Measurements from ENCODE around the gene GRSF1. TPM values are rescaled to one million over a fixed set of nuclear protein-coding genes. Genes with fewer than 3 reads are reported as not detected.

The GRSF1 gene, protein sequence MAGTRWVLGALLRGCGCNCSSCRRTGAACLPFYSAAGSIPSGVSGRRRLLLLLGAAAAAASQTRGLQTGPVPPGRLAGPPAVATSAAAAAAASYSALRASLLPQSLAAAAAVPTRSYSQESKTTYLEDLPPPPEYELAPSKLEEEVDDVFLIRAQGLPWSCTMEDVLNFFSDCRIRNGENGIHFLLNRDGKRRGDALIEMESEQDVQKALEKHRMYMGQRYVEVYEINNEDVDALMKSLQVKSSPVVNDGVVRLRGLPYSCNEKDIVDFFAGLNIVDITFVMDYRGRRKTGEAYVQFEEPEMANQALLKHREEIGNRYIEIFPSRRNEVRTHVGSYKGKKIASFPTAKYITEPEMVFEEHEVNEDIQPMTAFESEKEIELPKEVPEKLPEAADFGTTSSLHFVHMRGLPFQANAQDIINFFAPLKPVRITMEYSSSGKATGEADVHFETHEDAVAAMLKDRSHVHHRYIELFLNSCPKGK
- 10 to 100 TPM; 33.4 to 50.8 (median 43.0) TPM for total RNA-seq
- 64.5 TPM for total RNA-seq (2013)

GRCh38 chr4:70839589-70840093 is at the start of gene GRSF1:
Gene GRSF1 (minus strand): TSS chr4:70839890. CDS start chr4:70839827, 63 bp downstream.
- peaks cover 20 to 27% of the 10 kb centered on the region in 2 donors for H3K4me1 Mint-ChIP-seq
- peak within 1 kb of the TSS; percentile 80 for H3K27ac ChIP-seq (ENCODE audit: low read length)
- H3K9me3 ChIP-seq (ENCODE audit: control insufficient read depth, insufficient read depth, low read length): no peaks in the 10 kb centered on the region
- H3K9me3 Mint-ChIP-seq: no peaks in the 10 kb centered on the region
- TF ChIP-seq CTCF (IDR thresholded peaks at IDR 0.05): no peak
- H3K4me3 ChIP-seq (ENCODE audit: low read length): peak within 1 kb of the TSS; percentile 46
- ATAC-seq (peak; percentile 88 to 97 (median 88)), DNase-seq (peak; percentile 89 to 97)
- no peaks in the 10 kb centered on the region for H3K27me3 ChIP-seq (ENCODE audit: control insufficient read depth, insufficient read depth, low read length)
- WGBS (ENCODE audit: insufficient coverage): under 1% methylated on average over 48 of the region's 51 CpGs
- H3K27me3 Mint-ChIP-seq (ENCODE audit: low read depth in 2 of 2): no peaks in the 10 kb centered on the region
- peak within 1 kb of the TSS; percentile 95 to 97 for H3K27ac Mint-ChIP-seq
- H3K4me3 Mint-ChIP-seq: peak within 1 kb of the TSS; percentile 98
- peaks cover 23% of the 10 kb centered on the region for H3K4me1 ChIP-seq (ENCODE audit: control insufficient read depth, insufficient read depth, low read length)
- intact Hi-C loops (cut with micrococcal nuclease): loop anchor here (1.0 to 10.0 kb wide), 4 partner anchors 132 to 345 kb away; partner anchors contain the start of genes DCK and UTP3
- H3K36me3 Mint-ChIP-seq: no peaks in the 10 kb centered on the region
- H3K36me3 ChIP-seq (ENCODE audit: control insufficient read depth, insufficient read depth, low read length): peaks cover 4% of the 10 kb centered on the region

- no peak for ATAC-seq
- H3K27ac Mint-ChIP-seq: no peak overlapping the region
- Histone ChIP-seq H3K27me3 (ENCODE audit: control insufficient read depth, insufficient read depth, low read length) (no peaks in the 10 kb centered on the region), H3K4me1 (ENCODE audit: control insufficient read depth, insufficient read depth, low read length) (no peaks in the 10 kb centered on the region), H3K9me3 (ENCODE audit: control insufficient read depth, insufficient read depth, low read length) (no peaks in the 10 kb centered on the region), H3K4me3 (ENCODE audit: low read length) (no peak overlapping the region), H3K36me3 (ENCODE audit: control insufficient read depth, insufficient read depth, low read length) (no peaks in the 10 kb centered on the region), H3K27ac (ENCODE audit: low read length) (no peak overlapping the region)
- TF ChIP-seq CTCF (IDR thresholded peaks at IDR 0.05): no peak
- WGBS (ENCODE audit: insufficient coverage): 80% methylated on average over 6 of the region's 6 CpGs
- no peaks in the 10 kb centered on the region for H3K36me3 Mint-ChIP-seq
- H3K27me3 Mint-ChIP-seq (ENCODE audit: low read depth in 2 of 2): peaks cover 0 to 18% of the 10 kb centered on the region in 2 donors
- intact Hi-C loops (cut with micrococcal nuclease): loop anchor here (5.0 kb wide), 1 partner anchor 827 kb away; no protein-coding TSS in a partner anchor
- no peak overlapping the region for H3K4me3 Mint-ChIP-seq
- no peaks in the 10 kb centered on the region for H3K9me3 Mint-ChIP-seq
- DNase-seq: no peak
- H3K4me1 Mint-ChIP-seq: no peaks in the 10 kb centered on the region
These were observed 45.5 kb upstream of the GRSF1 start for GRCh38 chr4:70885174-70885573.

- Histone ChIP-seq H3K36me3 (ENCODE audit: control insufficient read depth, insufficient read depth, low read length) (no peaks in the 10 kb centered on the region), H3K9me3 (ENCODE audit: control insufficient read depth, insufficient read depth, low read length) (no peaks in the 10 kb centered on the region), H3K4me3 (ENCODE audit: low read length) (no peak overlapping the region), H3K4me1 (ENCODE audit: control insufficient read depth, insufficient read depth, low read length) (no peaks in the 10 kb centered on the region), H3K27ac (ENCODE audit: low read length) (no peak overlapping the region), H3K27me3 (ENCODE audit: control insufficient read depth, insufficient read depth, low read length) (no peaks in the 10 kb centered on the region)
- WGBS (ENCODE audit: insufficient coverage): no CpG with 5 or more reads among the region's 3 CpGs
- TF ChIP-seq CTCF (IDR thresholded peaks at IDR 0.05): no peak
- intact Hi-C loops (cut with micrococcal nuclease): no loop called here
- Mint-ChIP-seq H3K27me3 (ENCODE audit: low read depth in 2 of 2) (peaks cover 0 to 10% of the 10 kb centered on the region in 2 donors), H3K9me3 (no peaks in the 10 kb centered on the region), H3K4me1 (no peaks in the 10 kb centered on the region), H3K36me3 (no peaks in the 10 kb centered on the region), H3K4me3 (no peak overlapping the region), H3K27ac (no peak overlapping the region)
- DNase-seq (no peak), ATAC-seq (no peak)
These were observed 41.0 kb upstream of the GRSF1 start for GRCh38 chr4:70880739-70881138.

All from natural killer cell (primary cell).